Glutamatergic neuron (in vitro differentiated cells): ENCODE results near the gene ARHGAP12. TPM values are rescaled to one million over a fixed set of nuclear protein-coding genes. Genes with fewer than 3 reads are reported as not detected.
A peak's percentile ranks its signal among the peaks of the same experiment; 100 is the strongest.

Experiments
- DNase-seq: peaks from one replicate; pipeline ENCODE4 v3.0.0; 2022
- H3K27ac Mint-ChIP-seq: one replicate; pipeline ENCODE4 v1.8.0; 2020; ENCODE audit warnings: mild to moderate bottlenecking, mixed read lengths, inconsistent platforms; ENCODE audit not compliant: unreplicated experiment
- H3K27me3 Mint-ChIP-seq: one replicate; pipeline ENCODE4 v1.8.0; 2020; ENCODE audit warnings: mild to moderate bottlenecking, moderate library complexity, mixed read lengths, inconsistent platforms; ENCODE audit not compliant: unreplicated experiment
- H3K36me3 Mint-ChIP-seq: one replicate; pipeline ENCODE4 v1.8.0; 2020; ENCODE audit warnings: mild to moderate bottlenecking, mixed read lengths, inconsistent platforms; ENCODE audit not compliant: unreplicated experiment
- H3K4me1 Mint-ChIP-seq: one replicate; pipeline ENCODE4 v1.8.0; 2020; ENCODE audit warnings: mild to moderate bottlenecking, low read depth, mixed read lengths, inconsistent platforms; ENCODE audit not compliant: unreplicated experiment
- H3K4me3 Mint-ChIP-seq: one replicate; pipeline ENCODE4 v1.8.0; 2020; ENCODE audit warnings: mild to moderate bottlenecking, mixed read lengths, inconsistent platforms; ENCODE audit not compliant: unreplicated experiment
- H3K9me3 Mint-ChIP-seq: one replicate; pipeline ENCODE4 v1.8.0; 2020; ENCODE audit warnings: mild to moderate bottlenecking, moderate library complexity, mixed read lengths, inconsistent platforms; ENCODE audit not compliant: unreplicated experiment
- total RNA-seq: library from RNA; stranded (reverse); fragmentation: NEBNext Ultra II Directional; extraction: Animal tissue kit (Norgen Biotek cat#: 25700); gene quantifications from one replicate; pipeline ENCODE4 v1.2.1, GENCODE V29; 2021; ENCODE audit not compliant: unreplicated experiment
- TF ChIP-seq, protein P1 (sequence below): fragments of 200-600 bp; sonication (generic); IDR thresholded peaks from one replicate; pipeline ENCODE4 v1.5.0; 2021; ENCODE audit not compliant: partially characterized antibody, unreplicated experiment

The ARHGAP12 gene
- total RNA-seq, 1 donor from 2014 or later = 41.9 TPM

DNA sequence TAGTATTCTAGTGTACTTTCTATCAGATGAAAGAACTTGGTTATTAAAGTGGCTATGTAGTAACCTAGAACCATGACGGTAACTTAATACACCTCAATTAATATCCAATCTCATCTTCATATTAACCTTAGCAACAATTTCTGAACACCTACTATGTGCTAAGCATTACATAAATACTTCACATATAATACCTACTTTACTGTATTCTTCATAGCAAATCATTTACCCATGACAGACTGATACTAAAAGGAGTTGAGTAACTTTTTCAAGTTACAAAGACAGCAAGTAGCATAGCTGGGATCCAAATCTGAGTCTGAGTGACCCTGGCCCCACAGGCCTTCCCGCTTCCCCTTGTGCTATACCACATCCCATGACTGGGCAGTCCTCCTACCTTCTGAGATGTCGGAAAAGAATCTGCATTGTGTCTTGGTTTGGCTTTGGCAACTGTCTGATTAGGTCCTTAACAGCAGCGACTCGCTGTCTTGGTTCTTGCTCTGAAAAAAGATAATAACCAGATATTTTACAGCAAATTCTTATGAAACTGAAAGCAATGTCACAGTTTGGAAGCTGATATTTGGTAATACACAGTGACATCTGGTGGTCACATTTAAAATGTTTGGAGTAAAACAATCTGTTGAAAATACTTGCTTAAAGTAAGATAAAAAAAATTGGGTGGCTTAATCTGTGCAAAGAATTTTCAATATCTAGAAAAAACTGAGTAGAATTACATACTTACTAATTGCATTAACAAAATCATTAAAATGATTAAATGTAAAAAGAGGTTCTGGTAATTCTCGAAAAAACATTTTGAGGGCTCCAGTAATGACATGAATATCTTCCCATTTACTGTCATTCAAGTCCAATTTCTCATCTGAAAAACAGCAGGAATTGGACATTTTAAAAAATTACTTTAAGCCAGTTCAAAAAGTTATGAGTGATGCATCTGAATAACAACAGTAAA is 120.1 kb downstream of the ARHGAP12 start:
- no peak for DNase-seq
- no peaks in the 10 kb centered on the region for H3K9me3 Mint-ChIP-seq
- no peaks in the 10 kb centered on the region for H3K36me3 Mint-ChIP-seq
- no peak overlapping the region for H3K4me3 Mint-ChIP-seq
- peak overlapping the region; percentile 83 for H3K27ac Mint-ChIP-seq
- H3K4me1 Mint-ChIP-seq = peaks cover 7% of the 10 kb centered on the region
- TF ChIP-seq, protein P1, sequence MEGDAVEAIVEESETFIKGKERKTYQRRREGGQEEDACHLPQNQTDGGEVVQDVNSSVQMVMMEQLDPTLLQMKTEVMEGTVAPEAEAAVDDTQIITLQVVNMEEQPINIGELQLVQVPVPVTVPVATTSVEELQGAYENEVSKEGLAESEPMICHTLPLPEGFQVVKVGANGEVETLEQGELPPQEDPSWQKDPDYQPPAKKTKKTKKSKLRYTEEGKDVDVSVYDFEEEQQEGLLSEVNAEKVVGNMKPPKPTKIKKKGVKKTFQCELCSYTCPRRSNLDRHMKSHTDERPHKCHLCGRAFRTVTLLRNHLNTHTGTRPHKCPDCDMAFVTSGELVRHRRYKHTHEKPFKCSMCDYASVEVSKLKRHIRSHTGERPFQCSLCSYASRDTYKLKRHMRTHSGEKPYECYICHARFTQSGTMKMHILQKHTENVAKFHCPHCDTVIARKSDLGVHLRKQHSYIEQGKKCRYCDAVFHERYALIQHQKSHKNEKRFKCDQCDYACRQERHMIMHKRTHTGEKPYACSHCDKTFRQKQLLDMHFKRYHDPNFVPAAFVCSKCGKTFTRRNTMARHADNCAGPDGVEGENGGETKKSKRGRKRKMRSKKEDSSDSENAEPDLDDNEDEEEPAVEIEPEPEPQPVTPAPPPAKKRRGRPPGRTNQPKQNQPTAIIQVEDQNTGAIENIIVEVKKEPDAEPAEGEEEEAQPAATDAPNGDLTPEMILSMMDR = peak; percentile 68
- H3K27me3 Mint-ChIP-seq = no peaks in the 10 kb centered on the region

DNA sequence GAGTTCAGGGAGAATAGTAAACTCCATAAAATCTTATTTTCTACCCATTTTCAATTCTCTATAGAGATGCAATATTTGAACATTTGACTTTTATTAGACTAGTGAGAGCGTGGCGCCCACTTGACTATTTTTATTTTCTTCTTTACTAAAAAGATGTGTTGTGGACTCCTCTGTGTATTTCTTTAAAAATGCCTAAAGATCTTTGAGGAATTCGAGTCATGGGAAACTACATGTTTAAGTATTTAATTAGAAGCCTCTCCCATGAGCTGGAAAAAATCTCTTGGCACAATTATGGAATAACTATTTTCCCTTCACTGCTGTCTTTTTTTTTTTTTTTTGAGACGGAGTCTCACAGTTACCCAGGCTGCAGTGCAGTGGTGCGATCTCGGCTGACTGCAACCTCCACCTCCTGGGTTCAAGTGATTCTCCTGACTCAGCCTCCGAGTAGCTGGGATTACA is 124.2 kb downstream of the ARHGAP12 start:
- H3K36me3 Mint-ChIP-seq = no peaks in the 10 kb centered on the region
- peaks cover 14% of the 10 kb centered on the region for H3K4me1 Mint-ChIP-seq
- no peak for DNase-seq
- no peaks in the 10 kb centered on the region for H3K27me3 Mint-ChIP-seq
- TF ChIP-seq, protein P1 = no peak
- no peak overlapping the region for H3K27ac Mint-ChIP-seq
- no peak overlapping the region for H3K4me3 Mint-ChIP-seq
- H3K9me3 Mint-ChIP-seq = no peaks in the 10 kb centered on the region

DNA sequence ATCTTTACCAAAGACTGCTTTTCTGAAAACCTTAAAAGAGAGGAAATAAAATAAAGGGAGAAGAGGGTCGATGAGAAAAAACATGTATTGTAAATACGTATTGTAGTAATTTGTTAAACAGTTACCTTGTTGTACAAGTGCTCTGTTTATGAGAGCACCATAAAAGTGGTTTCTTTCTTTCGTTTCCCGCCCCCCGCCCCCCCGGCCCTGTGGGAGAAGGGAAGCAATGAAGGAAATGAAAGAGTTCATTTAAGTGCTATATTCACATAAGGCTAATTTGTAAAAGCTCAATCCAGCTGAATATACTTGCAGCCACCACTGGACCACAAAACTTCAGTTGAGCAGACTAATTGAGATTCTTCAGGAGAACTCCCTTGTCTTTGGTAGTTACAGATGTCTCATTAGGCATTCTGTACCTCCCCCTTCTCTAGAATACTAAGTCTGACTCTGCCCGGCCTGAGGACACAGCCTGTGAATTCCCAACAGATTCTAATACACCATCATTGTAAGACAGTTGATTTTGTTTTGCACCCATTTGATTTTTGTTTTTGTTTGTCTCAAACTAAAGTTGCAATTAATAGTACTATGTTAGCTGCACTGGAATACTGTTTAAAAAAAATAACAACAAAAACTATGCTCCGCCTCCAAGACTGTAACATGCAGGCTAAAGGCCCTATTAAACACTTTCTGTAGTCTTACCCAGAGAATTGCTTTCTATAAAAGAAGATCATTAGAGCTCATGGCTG is 124.9 kb downstream of the ARHGAP12 start:
- TF ChIP-seq, protein P1 = no peak
- H3K36me3 Mint-ChIP-seq = no peaks in the 10 kb centered on the region
- H3K9me3 Mint-ChIP-seq = no peaks in the 10 kb centered on the region
- H3K4me1 Mint-ChIP-seq = peaks cover 14% of the 10 kb centered on the region
- no peaks in the 10 kb centered on the region for H3K27me3 Mint-ChIP-seq
- no peak for DNase-seq
- no peak overlapping the region for H3K27ac Mint-ChIP-seq
- no peak overlapping the region for H3K4me3 Mint-ChIP-seq

- H3K27ac Mint-ChIP-seq = no peak overlapping the region
- H3K27me3 Mint-ChIP-seq = no peaks in the 10 kb centered on the region
- DNase-seq = no peak
- no peak overlapping the region for H3K4me3 Mint-ChIP-seq
- peaks cover 2% of the 10 kb centered on the region for H3K9me3 Mint-ChIP-seq
- TF ChIP-seq, protein P1 = no peak
- H3K4me1 Mint-ChIP-seq = peaks cover 11% of the 10 kb centered on the region
- no peaks in the 10 kb centered on the region for H3K36me3 Mint-ChIP-seq
Measured at GRCh38 chr10:31799181-31799580, 129.4 kb downstream of the ARHGAP12 start.
